Endothelial cell of umbilical vein (primary cell): ENCODE results near the gene RGS11. TPM values are rescaled to one million over a fixed set of nuclear protein-coding genes. Genes with fewer than 3 reads are reported as not detected.

Experiments
- BruUV-seq: library from RNA; stranded (reverse); fragments of 400-500 nt; replicated peaks from 2 replicates; lab custom pipeline; 2021; lab: Mats Ljungman, UMichigan
- CTCF ChIA-PET: fragments of 300-600, 350-600 bp; sonication (Branson Sonifier 250); formaldehyde crosslinking; loops from one replicate; lab custom pipeline; 2021; ENCODE audit warnings: antibody characterized with exemption, inconsistent platforms; lab: Charles Lee
- POLR2A ChIA-PET: fragments of 300-600, 350-600 bp; sonication (Branson Sonifier 250); formaldehyde crosslinking; loops from one replicate; lab custom pipeline; 2021; ENCODE audit warnings: antibody characterized with exemption, inconsistent platforms; lab: Charles Lee
- DNase-seq: peaks from one replicate; pipeline ENCODE4 v3.0.0-alpha.2; 2011; ENCODE audit warnings: low read depth, low spot score
- FAIRE-seq: peaks from 2 replicates; lab custom pipeline; 2011; peaks lifted over from hg19 to GRCh38; lab: Jason Lieb, UNC
- H2AFZ ChIP-seq: 2 replicates; pipeline ENCODE4 v1.6.0; 2012; ENCODE audit warnings: low read depth, low read length, control low read depth, inconsistent platforms
- H3K27ac ChIP-seq: 2 replicates; pipeline ENCODE4 v1.5.1; 2011; ENCODE audit warnings: low read depth, mild to moderate bottlenecking, control low read depth, low read length, moderate library complexity; ENCODE audit not compliant: insufficient read depth
- H3K27me3 ChIP-seq, 2 experiments: 2 replicates each; pipeline versions ENCODE4 v1.6.0 to v1.6.1; 2011; ENCODE audit warnings: low read length in 2 of 2, mixed read lengths in 1 of 2; ENCODE audit not compliant: control insufficient read depth in 2 of 2, insufficient read depth in 2 of 2
- H3K36me3 ChIP-seq, 2 experiments: 2 replicates in 1 of 2; 3 replicates in 1 of 2; pipeline ENCODE4 v1.5.1; 2011; ENCODE audit warnings: low read length in 2 of 2, mild to moderate bottlenecking in 1 of 2, moderate library complexity in 1 of 2; ENCODE audit not compliant: control insufficient read depth in 2 of 2, insufficient read depth in 2 of 2; ENCODE audit errors: extremely low read depth in 1 of 2
- H3K4me1 ChIP-seq: 3 replicates; pipeline ENCODE4 v1.5.1; 2011; ENCODE audit warnings: mild to moderate bottlenecking, low read length; ENCODE audit not compliant: control insufficient read depth, insufficient read depth; ENCODE audit errors: extremely low read depth
- H3K4me2 ChIP-seq: 2 replicates; pipeline ENCODE4 v1.6.1; 2011; ENCODE audit warnings: low read length, control low read depth, mixed read lengths; ENCODE audit not compliant: insufficient read depth
- H3K4me3 ChIP-seq, 3 experiments: fragments of 200-600 bp in 1 of 3; sonication (generic), shearing (Covaris generic) in 1 of 3; replicated peaks in 1 of 3; 2 replicates each; pipeline ENCODE4 v1.5.1; 2011 to 2016; ENCODE audit warnings: control low read depth in 3 of 3, low read length in 3 of 3, mild to moderate bottlenecking in 2 of 3, inconsistent platforms in 1 of 3, low read depth in 1 of 3, moderate library complexity in 1 of 3; ENCODE audit not compliant: insufficient read depth in 1 of 3
- H3K79me2 ChIP-seq: 2 replicates; pipeline ENCODE4 v1.6.0; 2012; ENCODE audit warnings: low read length, inconsistent platforms; ENCODE audit not compliant: control insufficient read depth, insufficient read depth
- H3K9ac ChIP-seq: replicated peaks from 2 replicates; pipeline ENCODE3; 2011; ENCODE audit warnings: low read length, control low read depth; ENCODE audit not compliant: insufficient read depth; ENCODE audit errors: extremely low read depth
- H3K9me1 ChIP-seq: replicated peaks from 3 replicates; pipeline ENCODE4 v1.6.0; 2011; ENCODE audit warnings: mild to moderate bottlenecking, low read length; ENCODE audit not compliant: control insufficient read depth, insufficient read depth; ENCODE audit errors: extremely low read depth
- H3K9me3 ChIP-seq: replicated peaks from 2 replicates; pipeline ENCODE4 v1.5.1; 2012; ENCODE audit warnings: low read length, inconsistent platforms; ENCODE audit not compliant: control insufficient read depth, insufficient read depth
- H4K20me1 ChIP-seq: replicated peaks from 2 replicates; pipeline ENCODE3; 2011; ENCODE audit warnings: mild to moderate bottlenecking, low read length; ENCODE audit not compliant: control insufficient read depth, insufficient read depth; ENCODE audit errors: extremely low read depth
- EZH2 ChIP-seq: IDR thresholded peaks from 2 replicates; pipeline ENCODE4 v1.6.1; 2012; ENCODE audit warnings: borderline replicate concordance, low read depth, mild to moderate bottlenecking, moderate library complexity, low read length, inconsistent platforms; ENCODE audit not compliant: severe bottlenecking
- FOS ChIP-seq: IDR thresholded peaks from 2 replicates; pipeline ENCODE4 v1.6.1; 2011; ENCODE audit warnings: mild to moderate bottlenecking, low read length, moderate library complexity, borderline replicate concordance; ENCODE audit not compliant: insufficient read depth
- GATA2 ChIP-seq: IDR thresholded peaks from 2 replicates; pipeline ENCODE4 v1.7.0; 2011; ENCODE audit warnings: low read depth, mild to moderate bottlenecking, moderate library complexity, mixed read lengths, low read length; ENCODE audit not compliant: insufficient read length, insufficient read depth
- JUN ChIP-seq: IDR thresholded peaks from 2 replicates; pipeline ENCODE4 v1.6.1; 2011; ENCODE audit warnings: borderline replicate concordance, low read depth; ENCODE audit not compliant: insufficient read length, insufficient read depth
- MAX ChIP-seq: IDR thresholded peaks from 2 replicates; pipeline ENCODE4 v1.6.1; 2011; ENCODE audit not compliant: insufficient read depth, insufficient read length
- MYC ChIP-seq: IDR thresholded peaks from one replicate; pipeline ENCODE4 v1.6.1; 2011; ENCODE audit warnings: mild to moderate bottlenecking, low read depth, low read length
- POLR2A ChIP-seq: IDR thresholded peaks from 2 replicates; pipeline ENCODE4 v1.6.1; 2012; ENCODE audit warnings: low read depth, mild to moderate bottlenecking, control low read depth, low read length
- POLR2AphosphoS5 ChIP-seq: IDR thresholded peaks from 2 replicates; pipeline ENCODE4 v1.6.1; 2012; ENCODE audit warnings: low read depth, mild to moderate bottlenecking, control low read depth, low read length, moderate library complexity; ENCODE audit not compliant: insufficient read depth
- dilution Hi-C: fragments of 300-500 bp; cut with MboI; formaldehyde crosslinking; loops from one replicate; pipeline ENCODE4 v1.15.0; 2019; ENCODE audit warnings: low sequenced_read_pairs; ENCODE audit not compliant: extremely low pct_ligation_motif_present
- intact Hi-C: fragments of 100-400 bp; cut with micrococcal nuclease; formaldehyde crosslinking; loops from one replicate; pipeline ENCODE4 v1.10.0; 2022
- polyA plus RNA-seq, 4 experiments: library from polyadenylated mRNA; depleted of rRNA in 3 of 4; stranded (reverse) in 3 of 4; unstranded in 1 of 4; fragments of >200 nt; gene quantifications; 2 replicates each; pipeline versions ENCODE4 v1.2.1 to v1.2.3, GENCODE V29; 2011 to 2012; ENCODE audit warnings: missing spikeins in 1 of 4
- total RNA-seq: library from RNA; stranded (reverse); gene quantifications from 2 replicates; pipeline ENCODE4 v1.2.3, GENCODE V29; 2021
- TF ChIP-seq, protein P1 (sequence below), 2 donors: IDR thresholded peaks; 1 replicate in 1 of 2; 2 replicates in 1 of 2; pipeline ENCODE4 v1.5.1; 2011; ENCODE audit warnings: low read length in 2 of 2, mild to moderate bottlenecking in 2 of 2, moderate library complexity in 2 of 2, control low read depth in 1 of 2, inconsistent platforms in 1 of 2, low read depth in 1 of 2; ENCODE audit not compliant: insufficient read depth in 1 of 2; ENCODE audit errors: extremely low read depth in 1 of 2

The RGS11 gene
- total and polyA plus RNA-seq, 2 donors (not counting 3 experiments of a cell fraction or from before 2014, with no cell fraction given): 3.0 to 4.9 TPM

DNA sequence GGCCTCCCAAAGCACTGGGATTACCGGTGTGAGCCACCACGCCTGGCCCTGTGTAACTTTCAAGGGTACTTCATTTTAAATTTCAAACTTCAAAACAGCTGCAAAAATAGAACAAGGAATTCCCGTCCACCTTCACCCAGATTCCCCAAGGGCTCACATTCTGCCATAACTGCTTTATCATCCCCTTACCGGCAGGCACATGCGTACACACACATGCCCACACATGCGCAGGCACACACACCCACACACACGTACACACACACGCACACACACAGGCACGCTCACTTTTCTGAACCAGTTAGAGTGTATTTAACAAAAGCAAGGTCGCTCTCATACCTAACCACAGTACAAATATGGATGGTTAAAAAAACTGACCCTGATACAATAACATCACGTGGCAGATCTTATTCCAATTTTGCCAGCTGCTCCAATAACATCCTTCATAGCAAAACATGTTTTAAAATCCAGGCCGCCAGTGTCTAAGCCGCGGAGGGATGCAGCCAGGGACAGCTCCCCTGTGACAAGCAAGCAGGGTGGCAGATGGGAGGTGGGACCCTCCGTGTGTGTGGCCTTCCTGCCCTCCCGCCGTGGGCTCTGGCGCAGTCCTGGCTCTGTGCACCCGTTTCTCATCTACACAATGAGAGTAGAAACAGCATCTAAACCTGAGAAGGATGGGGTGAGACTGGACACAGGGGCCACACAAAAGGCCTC is 30.3 kb upstream of the RGS11 start:
- Histone ChIP-seq H3K27ac (no peak overlapping the region), H3K79me2 (no peaks in the 10 kb centered on the region), H2AFZ (no peak overlapping the region), H4K20me1 (no peaks in the 10 kb centered on the region), H3K36me3 (peaks cover 0 to 36% of the 10 kb centered on the region in 2 experiments), H3K4me3 (no peak overlapping the region), H3K27me3 (no peaks in the 10 kb centered on the region), H3K9me3 (no peaks in the 10 kb centered on the region), H3K4me1 (no peaks in the 10 kb centered on the region), H3K9me1 (no peaks in the 10 kb centered on the region), H3K9ac (no peak overlapping the region), H3K4me2 (no peak overlapping the region)
- ChIA-PET CTCF (no interaction called here), POLR2A (no interaction called here)
- intact Hi-C loops (no loop called here), dilution Hi-C loops (no loop called here)
- DNase-seq: no peak
- no TSS peak for BruUV-seq
- TF ChIP-seq POLR2A (no peak), JUN (no peak), GATA2 (no peak), MAX (no peak), POLR2AphosphoS5 (no peak), FOS (no peak), EZH2 (no peak), MYC (no peak)
- TF ChIP-seq, protein P1, sequence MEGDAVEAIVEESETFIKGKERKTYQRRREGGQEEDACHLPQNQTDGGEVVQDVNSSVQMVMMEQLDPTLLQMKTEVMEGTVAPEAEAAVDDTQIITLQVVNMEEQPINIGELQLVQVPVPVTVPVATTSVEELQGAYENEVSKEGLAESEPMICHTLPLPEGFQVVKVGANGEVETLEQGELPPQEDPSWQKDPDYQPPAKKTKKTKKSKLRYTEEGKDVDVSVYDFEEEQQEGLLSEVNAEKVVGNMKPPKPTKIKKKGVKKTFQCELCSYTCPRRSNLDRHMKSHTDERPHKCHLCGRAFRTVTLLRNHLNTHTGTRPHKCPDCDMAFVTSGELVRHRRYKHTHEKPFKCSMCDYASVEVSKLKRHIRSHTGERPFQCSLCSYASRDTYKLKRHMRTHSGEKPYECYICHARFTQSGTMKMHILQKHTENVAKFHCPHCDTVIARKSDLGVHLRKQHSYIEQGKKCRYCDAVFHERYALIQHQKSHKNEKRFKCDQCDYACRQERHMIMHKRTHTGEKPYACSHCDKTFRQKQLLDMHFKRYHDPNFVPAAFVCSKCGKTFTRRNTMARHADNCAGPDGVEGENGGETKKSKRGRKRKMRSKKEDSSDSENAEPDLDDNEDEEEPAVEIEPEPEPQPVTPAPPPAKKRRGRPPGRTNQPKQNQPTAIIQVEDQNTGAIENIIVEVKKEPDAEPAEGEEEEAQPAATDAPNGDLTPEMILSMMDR (IDR thresholded peaks at IDR 0.05; ENCODE audit: extremely low read depth in 1 of 2, insufficient read depth in 1 of 2, low read depth in 1 of 2, low read length in 2 of 2): no peak
- FAIRE-seq: no peak
